ENCODE measurements around the gene CBR1. TPM values are rescaled to one million over a fixed set of nuclear protein-coding genes. Genes with fewer than 3 reads are reported as not detected.
"Not testable (repeated sequence)": the region's sequence is repeated elsewhere in the genome, so short reads cannot be mapped to it uniquely, and the experiment has no call there.

The CBR1 gene
- total RNA-seq, 1 experiment from 2014 or later: 27.8 TPM

GRCh38 chr21:36070999-36071398, 1.2 kb downstream of the CBR1 start:
- H3K36me3 ChIP-seq (ENCODE audit: control insufficient read depth, insufficient read depth, low read length): no peaks in the 10 kb centered on the region
- intact Hi-C loops (cut with micrococcal nuclease; ENCODE audit: unreplicated experiment) (no loop called here), in situ Hi-C loops (cut with HindIII; ENCODE audit: low pct_unique_long_range_greater_than_20kb, low sequenced_read_pairs) (no loop called here)
- no peaks in the 10 kb centered on the region for H3K27me3 ChIP-seq (ENCODE audit: control insufficient read depth, insufficient read depth, low read length)
- CTCF ChIA-PET: no interaction called here
- H3K27ac ChIP-seq (ENCODE audit: low read length): no peak overlapping the region
- no peaks in the 10 kb centered on the region for H3K4me1 ChIP-seq (ENCODE audit: control insufficient read depth, insufficient read depth, low read length)
- TF ChIP-seq TCF7L2 (IDR thresholded peaks at IDR 0.05; ENCODE audit: low read depth, low read length) (no peak), SIN3A (IDR thresholded peaks at IDR 0.05; ENCODE audit: borderline replicate concordance, insufficient read depth, low read depth, low read length) (no peak)
- DNase-seq (ENCODE audit: low read depth, low spot score) (no peak), ATAC-seq (no peak)
- no TSS peak for BruUV-seq (replicated peaks)
- no peak overlapping the region for H3K4me3 ChIP-seq (ENCODE audit: low read depth in 2 of 2, low read length in 2 of 2)
- POLR2A ChIA-PET: no interaction called here
- H3K9me3 ChIP-seq (ENCODE audit: control insufficient read depth, insufficient read depth, low read depth, low read length): peaks cover 17% of the 10 kb centered on the region

GRCh38 chr21:36072453-36073162, 2.8 kb downstream of the CBR1 start:
- POLR2A ChIA-PET: no interaction called here
- TSS peak; percentile 85 for BruUV-seq (replicated peaks)
- Histone ChIP-seq H3K9me3 (ENCODE audit: control insufficient read depth, insufficient read depth, low read depth, low read length) (peaks cover 14% of the 10 kb centered on the region), H3K27ac (ENCODE audit: low read length) (no peak overlapping the region), H3K36me3 (ENCODE audit: control insufficient read depth, insufficient read depth, low read length) (no peaks in the 10 kb centered on the region), H3K27me3 (ENCODE audit: control insufficient read depth, insufficient read depth, low read length) (no peaks in the 10 kb centered on the region), H3K4me1 (ENCODE audit: control insufficient read depth, insufficient read depth, low read length) (no peaks in the 10 kb centered on the region), H3K4me3 (ENCODE audit: low read depth in 2 of 2, low read length in 2 of 2) (no peak overlapping the region)
- in situ Hi-C loops (cut with HindIII; ENCODE audit: low pct_unique_long_range_greater_than_20kb, low sequenced_read_pairs): no loop called here
- intact Hi-C loops (cut with micrococcal nuclease; ENCODE audit: unreplicated experiment): no loop called here
- no peak for TF ChIP-seq POLR2AphosphoS5 (IDR thresholded peaks at IDR 0.05; ENCODE audit: low read depth, low read length)
- TF ChIP-seq TCF7L2 (IDR thresholded peaks at IDR 0.05; ENCODE audit: low read depth, low read length): no peak
- TF ChIP-seq REST (IDR thresholded peaks at IDR 0.05; ENCODE audit: insufficient read depth in 1 of 2, low read depth in 2 of 2, low read length in 1 of 2): no peak
- TF ChIP-seq, protein P1, sequence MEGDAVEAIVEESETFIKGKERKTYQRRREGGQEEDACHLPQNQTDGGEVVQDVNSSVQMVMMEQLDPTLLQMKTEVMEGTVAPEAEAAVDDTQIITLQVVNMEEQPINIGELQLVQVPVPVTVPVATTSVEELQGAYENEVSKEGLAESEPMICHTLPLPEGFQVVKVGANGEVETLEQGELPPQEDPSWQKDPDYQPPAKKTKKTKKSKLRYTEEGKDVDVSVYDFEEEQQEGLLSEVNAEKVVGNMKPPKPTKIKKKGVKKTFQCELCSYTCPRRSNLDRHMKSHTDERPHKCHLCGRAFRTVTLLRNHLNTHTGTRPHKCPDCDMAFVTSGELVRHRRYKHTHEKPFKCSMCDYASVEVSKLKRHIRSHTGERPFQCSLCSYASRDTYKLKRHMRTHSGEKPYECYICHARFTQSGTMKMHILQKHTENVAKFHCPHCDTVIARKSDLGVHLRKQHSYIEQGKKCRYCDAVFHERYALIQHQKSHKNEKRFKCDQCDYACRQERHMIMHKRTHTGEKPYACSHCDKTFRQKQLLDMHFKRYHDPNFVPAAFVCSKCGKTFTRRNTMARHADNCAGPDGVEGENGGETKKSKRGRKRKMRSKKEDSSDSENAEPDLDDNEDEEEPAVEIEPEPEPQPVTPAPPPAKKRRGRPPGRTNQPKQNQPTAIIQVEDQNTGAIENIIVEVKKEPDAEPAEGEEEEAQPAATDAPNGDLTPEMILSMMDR (IDR thresholded peaks at IDR 0.05): no peak
- no peak for TF ChIP-seq SIN3A (IDR thresholded peaks at IDR 0.05; ENCODE audit: borderline replicate concordance, insufficient read depth, low read depth, low read length)
- ATAC-seq (no peak), DNase-seq (ENCODE audit: low read depth, low spot score) (no peak)
- CTCF ChIA-PET: no interaction called here

- Histone ChIP-seq H3K27me3 (ENCODE audit: control insufficient read depth, insufficient read depth, low read length) (no peaks in the 10 kb centered on the region), H3K36me3 (ENCODE audit: control insufficient read depth, insufficient read depth, low read length) (no peaks in the 10 kb centered on the region), H3K27ac (ENCODE audit: low read length) (no peak overlapping the region), H3K9me3 (ENCODE audit: control insufficient read depth, insufficient read depth, low read depth, low read length) (peaks cover 10% of the 10 kb centered on the region), H3K4me1 (ENCODE audit: control insufficient read depth, insufficient read depth, low read length) (no peaks in the 10 kb centered on the region), H3K4me3 (ENCODE audit: low read depth in 2 of 2, low read length in 2 of 2) (no peak overlapping the region)
- TF ChIP-seq TCF7L2 (IDR thresholded peaks at IDR 0.05; ENCODE audit: low read depth, low read length): no peak
- TF ChIP-seq POLR2AphosphoS5 (IDR thresholded peaks at IDR 0.05; ENCODE audit: low read depth, low read length): no peak
- CTCF ChIA-PET: no interaction called here
- in situ Hi-C loops (cut with HindIII; ENCODE audit: low pct_unique_long_range_greater_than_20kb, low sequenced_read_pairs): no loop called here
- no TSS peak for BruUV-seq (replicated peaks)
- intact Hi-C loops (cut with micrococcal nuclease; ENCODE audit: unreplicated experiment): no loop called here
- POLR2A ChIA-PET: no interaction called here
- ATAC-seq (no peak), DNase-seq (ENCODE audit: low read depth, low spot score) (no peak)
Observed at GRCh38 chr21:36073181-36073580, 3.4 kb downstream of the CBR1 start.

DNA sequence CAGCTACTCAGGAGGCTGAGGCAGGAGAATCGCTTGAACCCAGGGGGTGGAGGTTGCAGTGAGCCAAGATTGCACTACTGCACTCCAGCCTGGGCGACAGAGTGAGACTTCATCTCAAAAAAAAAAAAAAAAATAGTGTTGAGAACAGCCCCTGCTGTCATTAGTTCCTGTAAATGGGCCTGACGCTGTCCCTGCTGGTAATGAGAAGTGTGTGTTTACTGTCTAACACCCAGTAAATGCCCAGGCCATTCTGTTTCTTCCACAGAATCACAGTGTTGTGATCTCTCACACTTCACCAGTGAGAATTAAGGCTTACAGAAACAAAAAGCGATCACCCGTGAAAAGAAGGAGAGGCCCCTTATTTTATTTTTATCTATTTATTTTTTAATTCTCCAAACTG, 4.1 kb downstream of the CBR1 start:
- CTCF ChIA-PET; BruUV-seq (replicated peaks); H3K36me3 ChIP-seq (ENCODE audit: control insufficient read depth, insufficient read depth, low read length); POLR2A ChIA-PET; in situ Hi-C loops (cut with HindIII; ENCODE audit: low pct_unique_long_range_greater_than_20kb, low sequenced_read_pairs); H3K4me1 ChIP-seq (ENCODE audit: control insufficient read depth, insufficient read depth, low read length); ATAC-seq; H3K9me3 ChIP-seq (ENCODE audit: control insufficient read depth, insufficient read depth, low read depth, low read length); H3K27ac ChIP-seq (ENCODE audit: low read length); H3K27me3 ChIP-seq (ENCODE audit: control insufficient read depth, insufficient read depth, low read length); H3K4me3 ChIP-seq (ENCODE audit: low read depth in 2 of 2, low read length in 2 of 2); DNase-seq (ENCODE audit: low read depth, low spot score); intact Hi-C loops (cut with micrococcal nuclease; ENCODE audit: unreplicated experiment): not testable (repeated sequence)

Measured in Panc1 (cell line).